Glomerular endothelial cell (primary cell): ENCODE results near the gene MYL6. TPM values are rescaled to one million over a fixed set of nuclear protein-coding genes. Genes with fewer than 3 reads are reported as not detected.
"Not testable (repeated sequence)": the region's sequence is repeated elsewhere in the genome, so short reads cannot be mapped to it uniquely, and the experiment has no call there.

ENCODE experiments used
- DNase-seq: peaks from one replicate; pipeline ENCODE4 v3.0.0-alpha.2; 2011; ENCODE audit warnings: low read depth, low spot score; ENCODE audit errors: extremely low read depth
- total RNA-seq: library from RNA; depleted of rRNA; stranded (reverse); fragments of >200 nt; gene quantifications from 2 replicates; pipeline ENCODE4 v1.2.3, GENCODE V29; 2015

Gene MYL6
- 2,948 and 3,870 TPM in 2 replicates for total RNA-seq

DNA sequence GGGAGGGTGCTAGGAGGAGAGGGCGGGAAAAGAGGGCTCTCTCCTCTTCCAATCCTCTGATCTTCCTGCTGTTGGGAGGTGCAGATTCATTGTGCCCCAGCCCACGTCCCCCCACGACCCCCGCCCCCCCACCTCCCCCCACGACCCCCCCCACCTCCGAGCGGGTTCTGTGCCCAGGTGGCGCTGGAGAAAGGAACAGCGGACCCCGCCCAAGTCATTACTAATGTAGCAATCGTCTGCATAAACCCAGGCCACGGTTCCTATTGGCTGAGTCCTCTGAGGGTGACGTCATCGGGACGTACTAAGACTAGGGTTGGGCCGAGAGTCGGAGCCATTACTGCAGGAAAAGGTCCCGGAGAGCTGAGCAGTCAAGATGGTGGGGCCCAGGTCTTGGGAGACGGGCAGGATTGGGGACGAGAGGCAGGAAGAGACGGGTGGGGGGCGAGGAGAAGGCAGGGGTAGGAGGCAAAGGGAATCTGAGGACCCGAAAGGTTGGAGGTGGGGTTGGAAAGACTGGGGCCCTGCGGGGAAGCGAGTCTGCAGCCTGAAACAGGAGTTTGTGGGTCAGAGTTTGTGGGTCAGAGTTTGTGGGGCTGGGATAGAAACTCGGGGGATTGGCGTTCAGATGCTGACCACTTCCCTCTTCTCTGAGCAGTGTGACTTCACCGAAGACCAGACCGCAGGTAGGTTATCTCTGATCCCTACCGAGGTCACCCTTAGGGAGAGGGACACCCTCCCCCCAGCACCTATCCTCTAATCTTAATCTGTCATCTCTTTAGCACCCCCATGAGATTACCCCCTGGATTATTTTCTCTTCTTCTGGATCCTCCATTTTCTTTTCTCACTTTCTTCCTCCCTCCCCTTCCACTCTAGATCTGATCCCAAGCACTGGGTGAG lies at the start of gene MYL6:
MYL6 (plus strand) TSS at position 331 of the 897 bp plus-strand sequence; CDS start at position 374, 43 bp downstream.
- peak; percentile 94 for DNase-seq

DNA sequence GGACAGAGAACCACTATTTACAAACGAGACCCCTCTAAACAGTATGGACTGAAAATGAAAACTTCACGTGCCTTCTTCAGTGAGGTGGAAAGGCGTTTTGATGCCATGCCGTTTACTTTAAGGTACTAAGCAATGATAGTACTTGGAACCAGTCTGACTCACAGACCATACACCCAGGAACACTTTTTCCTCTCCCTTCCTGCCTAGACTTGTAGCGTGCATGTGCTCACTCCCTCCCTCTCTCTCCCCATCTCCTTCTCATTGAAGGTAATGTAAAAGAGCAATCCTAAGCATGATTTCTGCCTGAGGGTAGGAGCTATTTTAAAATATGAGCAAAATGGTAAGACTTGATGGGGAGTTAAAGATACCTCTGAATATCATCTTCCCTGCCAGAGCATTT lies 47.6 kb upstream of the MYL6 start:
- no peak for DNase-seq

DNA sequence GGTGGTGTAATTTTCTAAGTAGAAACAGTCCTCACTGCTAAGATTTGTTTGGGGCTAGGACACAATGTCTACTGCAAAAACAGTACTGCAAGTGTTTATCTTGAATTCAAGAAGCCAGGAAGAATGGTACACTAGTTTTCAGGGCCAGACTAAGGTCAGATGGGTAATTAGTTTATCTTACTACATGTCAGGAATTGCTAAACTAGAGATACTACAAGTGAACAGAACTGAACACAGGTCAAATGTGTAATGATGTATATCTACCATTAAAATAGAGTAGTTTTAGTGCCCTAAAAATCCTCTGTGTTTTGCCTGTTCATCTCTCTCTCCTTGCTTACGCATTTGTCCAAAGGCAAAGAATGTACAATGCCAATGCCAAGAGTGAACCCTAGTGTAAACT lies 44.1 kb upstream of the MYL6 start:
- DNase-seq, result no peak

DNA sequence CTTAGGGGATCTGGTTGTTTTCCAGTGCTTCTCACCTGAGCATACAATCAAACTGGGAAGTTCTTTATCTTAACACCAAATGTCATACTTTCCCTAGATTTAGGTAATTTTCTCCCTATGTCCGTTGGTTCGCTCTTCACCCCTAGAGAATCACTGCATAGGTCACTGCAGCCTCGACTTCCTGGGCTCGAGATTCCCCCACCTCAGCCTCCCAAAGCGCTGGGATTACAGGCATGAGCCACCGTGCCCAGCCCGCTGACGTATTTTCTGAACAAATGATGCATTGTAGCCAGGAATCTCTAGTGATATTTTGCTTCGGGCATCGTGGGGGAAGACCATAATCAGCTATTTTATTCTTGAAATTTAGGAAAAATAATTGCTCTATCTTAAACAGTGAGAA lies 42.8 kb upstream of the MYL6 start:
- DNase-seq, result no peak

DNA sequence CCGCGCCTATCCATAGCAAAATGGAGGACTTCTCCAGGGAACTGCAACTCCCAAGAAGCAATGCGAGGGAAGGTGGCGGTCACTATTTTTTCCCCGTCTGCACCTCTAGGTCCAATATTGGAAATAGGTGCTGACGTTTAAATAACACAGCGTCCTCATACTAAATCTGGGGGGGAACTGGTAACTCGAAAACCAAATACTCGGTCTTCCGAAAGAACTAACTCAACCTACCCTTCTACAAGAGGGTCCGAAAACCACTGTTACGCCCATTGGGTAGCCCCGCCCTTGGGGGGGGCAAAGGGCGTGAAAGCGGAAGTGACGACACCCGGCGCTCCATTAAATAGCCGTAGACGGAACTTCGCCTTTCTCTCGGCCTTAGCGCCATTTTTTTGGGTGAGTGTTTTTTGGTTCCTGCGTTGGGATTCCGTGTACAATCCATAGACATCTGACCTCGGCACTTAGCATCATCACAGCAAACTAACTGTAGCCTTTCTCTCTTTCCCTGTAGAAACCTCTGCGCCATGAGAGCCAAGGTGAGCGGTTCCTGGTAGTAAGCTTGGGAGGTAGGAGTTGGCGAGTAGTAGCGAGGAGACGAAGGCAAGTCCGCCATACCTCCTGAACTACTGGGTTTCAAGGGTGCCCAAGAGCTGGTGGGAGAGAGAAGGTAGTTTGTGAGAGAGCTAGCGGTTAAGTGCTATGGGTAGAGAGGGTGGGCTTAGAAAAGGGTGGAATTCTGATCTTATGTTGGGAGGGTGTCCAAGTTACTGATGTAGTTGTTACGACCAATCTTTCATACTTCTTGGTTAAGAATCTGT lies 41.7 kb upstream of the MYL6 start, which contains the start of gene RPL41:
RPL41 (plus strand) TSS at position 367 of the 815 bp plus-strand sequence.
- peak; percentile 92 for DNase-seq

DNA sequence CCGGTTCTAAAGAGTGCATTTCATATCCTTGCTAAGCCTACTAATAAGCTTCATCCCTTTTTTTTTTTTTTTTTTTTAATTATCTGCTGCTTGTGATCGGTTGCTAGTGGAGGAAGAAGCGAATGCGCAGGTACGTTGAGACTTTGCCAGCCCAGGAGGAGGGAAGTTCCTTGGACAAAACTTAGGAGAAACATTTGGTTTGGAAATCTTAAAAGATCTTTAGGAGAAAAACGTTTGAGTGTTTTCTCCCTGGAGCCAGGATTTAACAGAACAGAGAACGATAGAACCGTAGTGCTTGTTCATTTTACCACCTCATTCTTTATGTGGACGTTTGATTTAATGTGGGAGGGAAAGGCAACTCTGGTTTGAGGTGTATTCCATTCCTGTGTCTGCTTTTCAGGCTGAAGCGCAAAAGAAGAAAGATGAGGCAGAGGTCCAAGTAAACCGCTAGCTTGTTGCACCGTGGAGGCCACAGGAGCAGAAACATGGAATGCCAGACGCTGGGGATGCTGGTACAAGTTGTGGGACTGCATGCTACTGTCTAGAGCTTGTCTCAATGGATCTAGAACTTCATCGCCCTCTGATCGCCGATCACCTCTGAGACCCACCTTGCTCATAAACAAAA lies 41.0 kb upstream of the MYL6 start:
- not testable (repeated sequence) for DNase-seq

DNA sequence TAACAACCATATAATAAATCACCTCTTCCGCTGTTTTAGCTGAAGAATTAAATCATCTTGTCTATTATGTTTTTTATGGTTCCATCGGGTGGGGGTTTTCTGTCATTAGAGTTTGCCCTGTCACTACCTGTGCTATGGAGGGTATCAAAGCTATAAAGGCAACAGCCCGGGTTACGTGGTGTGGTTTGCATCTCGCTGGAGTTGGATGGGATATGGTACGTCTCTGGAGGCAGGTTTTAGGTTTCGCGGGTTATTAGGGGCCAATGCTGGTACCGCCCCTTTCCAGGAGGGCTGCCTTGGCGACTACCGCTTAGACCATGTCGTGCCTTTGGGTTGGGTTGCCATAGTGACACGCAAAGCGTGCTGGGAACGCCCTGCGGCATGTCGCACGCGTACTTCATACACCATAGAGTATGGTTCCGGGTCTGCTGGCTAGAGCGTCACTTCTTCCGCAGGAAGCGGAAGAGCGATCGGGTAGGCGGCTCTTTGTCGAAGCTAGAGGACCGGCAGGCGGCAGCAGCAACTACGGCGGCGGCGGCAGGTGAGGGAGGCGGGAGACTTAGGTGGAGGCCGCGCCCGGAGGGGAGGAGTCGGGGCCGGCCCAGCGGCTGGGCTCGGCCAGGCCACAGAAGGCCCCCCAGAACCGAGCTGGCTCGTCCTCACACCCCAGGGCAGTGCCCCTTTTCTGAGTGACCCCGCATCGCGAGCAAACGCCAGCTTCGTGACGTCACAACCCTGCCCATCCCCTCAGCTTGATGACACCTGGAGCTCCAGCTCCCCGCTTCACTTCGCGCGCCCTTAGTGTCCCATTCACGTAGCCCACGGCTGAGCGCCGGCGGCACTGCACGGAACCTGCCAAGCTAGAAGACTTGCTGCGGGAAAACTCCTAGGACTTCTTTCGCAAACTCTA lies 40.1 kb upstream of the MYL6 start, which contains the start of gene ZC3H10:
ZC3H10 (plus strand) TSS at position 489 of the 910 bp plus-strand sequence. CDS start 2,297 bp downstream, outside the sequence.
- DNase-seq, result peak; percentile 93

DNA sequence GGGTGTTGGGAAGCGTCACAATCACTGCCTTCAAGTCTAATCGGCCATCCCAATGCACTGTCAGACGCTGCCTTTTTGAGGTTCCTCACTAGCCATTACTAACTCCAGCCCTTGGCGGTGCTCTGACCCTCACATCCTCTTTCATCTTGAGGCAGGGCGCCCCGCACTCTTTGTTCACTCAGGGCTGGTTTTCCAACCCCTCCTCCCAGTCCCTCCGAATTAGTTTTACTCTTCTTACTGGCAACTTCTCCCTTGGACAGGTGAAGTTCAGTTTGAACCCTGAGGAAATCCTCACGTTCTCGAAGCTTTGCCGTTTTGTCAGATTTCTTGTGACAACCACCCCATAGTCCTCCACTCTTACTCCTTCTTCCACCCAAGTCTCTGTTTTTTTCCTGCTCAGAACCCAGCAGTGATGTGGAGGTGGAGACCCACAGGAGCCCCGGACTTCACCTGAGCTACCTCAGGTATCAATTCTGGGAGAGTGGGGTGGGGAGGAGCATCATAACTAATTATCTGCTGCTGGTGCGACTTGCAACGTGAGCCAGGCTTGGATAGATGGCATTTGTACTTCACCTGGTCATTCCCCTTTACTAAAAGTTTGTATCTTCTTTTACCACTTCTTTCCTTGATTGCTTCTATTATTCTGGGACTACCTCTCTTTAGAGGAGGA lies 39.3 kb upstream of the MYL6 start:
- DNase-seq, result no peak

DNA sequence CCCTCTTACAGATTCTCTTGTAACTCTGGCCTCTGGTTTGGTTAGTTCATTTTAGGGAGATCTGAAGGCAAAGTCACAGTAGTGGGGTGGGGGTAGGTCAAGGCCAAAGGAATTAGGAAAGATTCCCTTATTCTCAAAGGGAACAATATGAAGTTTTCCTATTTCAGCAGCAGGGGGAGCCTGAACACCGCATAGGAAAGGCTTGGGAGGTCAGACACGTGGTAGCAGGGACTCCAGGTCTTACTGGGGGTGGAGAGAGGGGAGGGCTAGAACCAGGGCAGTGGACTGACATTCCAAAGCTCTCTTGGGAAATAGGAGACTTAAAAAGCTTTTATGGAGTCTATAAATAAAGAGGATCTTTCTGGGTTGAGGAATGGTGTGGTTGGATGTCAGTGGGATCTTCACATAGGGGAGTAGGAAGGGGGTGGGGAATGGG lies 38.8 kb upstream of the MYL6 start:
- no peak for DNase-seq

DNA sequence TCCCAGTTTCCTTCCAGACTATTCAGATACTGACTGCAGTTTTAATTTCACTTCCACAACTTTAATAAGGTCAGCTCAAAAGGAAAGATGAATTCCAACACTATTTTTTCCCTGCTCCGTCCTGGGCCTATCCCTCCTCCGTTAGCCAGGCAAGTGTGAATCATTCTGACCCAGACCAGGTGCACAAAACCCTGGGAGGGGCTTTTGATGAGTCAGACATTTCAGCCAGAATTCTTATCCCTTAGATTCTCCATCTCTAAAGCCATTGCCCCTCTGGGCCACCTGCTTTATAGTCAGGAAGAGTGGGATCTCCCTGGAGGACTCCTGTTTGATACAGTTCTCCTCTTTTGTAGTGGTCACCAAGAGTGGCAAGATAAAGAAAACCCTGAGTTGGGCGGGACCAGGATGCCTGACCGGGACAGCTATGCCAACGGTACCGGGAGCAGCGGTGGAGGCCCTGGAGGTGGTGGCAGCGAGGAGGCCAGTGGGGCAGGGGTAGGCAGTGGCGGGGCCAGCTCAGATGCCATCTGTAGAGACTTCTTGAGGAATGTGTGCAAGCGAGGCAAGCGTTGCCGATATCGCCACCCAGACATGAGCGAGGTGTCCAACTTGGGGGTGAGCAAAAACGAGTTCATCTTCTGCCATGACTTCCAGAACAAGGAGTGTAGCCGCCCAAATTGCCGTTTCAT lies 37.9 kb upstream of the MYL6 start:
- no peak for DNase-seq

DNA sequence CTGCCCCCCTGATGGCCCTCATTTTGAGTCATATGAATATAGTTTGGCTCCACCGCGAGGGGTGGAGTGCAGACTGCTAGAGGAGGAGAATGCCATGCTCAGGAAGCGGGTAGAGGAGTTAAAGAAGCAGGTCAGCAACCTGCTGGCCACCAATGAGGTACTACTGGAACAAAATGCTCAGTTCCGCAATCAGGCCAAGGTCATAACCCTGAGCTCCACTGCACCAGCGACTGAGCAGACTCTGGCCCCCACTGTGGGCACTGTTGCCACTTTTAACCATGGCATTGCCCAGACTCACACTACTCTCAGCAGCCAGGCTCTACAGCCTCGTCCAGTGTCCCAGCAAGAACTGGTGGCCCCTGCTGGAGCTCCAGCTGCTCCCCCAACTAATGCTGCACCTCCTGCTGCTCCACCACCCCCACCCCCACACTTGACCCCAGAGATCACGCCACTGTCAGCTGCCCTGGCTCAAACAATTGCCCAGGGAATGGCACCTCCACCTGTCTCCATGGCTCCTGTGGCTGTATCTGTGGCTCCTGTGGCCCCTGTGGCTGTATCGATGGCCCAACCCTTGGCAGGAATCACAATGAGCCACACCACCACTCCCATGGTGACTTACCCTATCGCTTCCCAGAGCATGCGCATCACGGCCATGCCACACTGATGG lies 36.8 kb upstream of the MYL6 start:
- DNase-seq, result no peak

DNA sequence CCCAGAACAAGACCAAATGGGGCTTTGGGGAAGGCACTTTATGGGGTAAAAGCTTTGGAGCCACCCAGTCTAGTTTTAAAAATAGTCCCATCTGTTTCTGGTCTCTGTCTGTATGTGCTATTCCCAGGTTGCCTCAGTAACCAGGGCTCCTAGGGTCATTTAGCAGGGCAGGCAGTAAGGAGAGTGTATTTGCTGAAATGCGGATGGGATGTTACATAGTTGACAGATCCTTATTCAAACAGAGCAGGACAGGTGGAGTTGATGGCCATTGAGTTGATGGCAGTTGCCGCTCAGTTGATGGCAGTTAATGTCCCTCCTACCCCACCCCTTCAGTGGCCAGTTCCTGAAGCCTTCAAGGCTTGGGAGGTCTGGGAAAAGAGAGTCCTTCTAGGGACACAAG lies 35.5 kb upstream of the MYL6 start:
- DNase-seq, result no peak

DNA sequence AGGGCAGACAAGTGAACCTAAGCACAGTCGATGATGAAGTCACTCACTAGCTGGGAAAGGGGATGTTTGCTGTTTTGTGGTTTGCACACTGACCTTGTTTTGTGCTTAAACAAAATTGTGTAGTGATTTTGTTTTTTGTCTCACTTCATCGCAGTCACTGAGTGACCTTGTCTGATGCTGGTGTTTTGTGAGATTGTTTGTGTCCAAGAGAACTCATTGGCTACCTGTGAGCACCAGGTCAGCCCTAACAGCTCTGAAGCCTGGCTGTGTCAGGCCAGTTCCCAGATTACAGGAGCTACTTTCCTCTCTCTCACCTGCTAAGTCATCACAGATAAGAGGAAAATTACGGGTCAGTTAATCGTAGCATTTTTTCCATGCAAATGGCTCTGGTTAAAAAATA lies 34.0 kb upstream of the MYL6 start:
- DNase-seq, result no peak

DNA sequence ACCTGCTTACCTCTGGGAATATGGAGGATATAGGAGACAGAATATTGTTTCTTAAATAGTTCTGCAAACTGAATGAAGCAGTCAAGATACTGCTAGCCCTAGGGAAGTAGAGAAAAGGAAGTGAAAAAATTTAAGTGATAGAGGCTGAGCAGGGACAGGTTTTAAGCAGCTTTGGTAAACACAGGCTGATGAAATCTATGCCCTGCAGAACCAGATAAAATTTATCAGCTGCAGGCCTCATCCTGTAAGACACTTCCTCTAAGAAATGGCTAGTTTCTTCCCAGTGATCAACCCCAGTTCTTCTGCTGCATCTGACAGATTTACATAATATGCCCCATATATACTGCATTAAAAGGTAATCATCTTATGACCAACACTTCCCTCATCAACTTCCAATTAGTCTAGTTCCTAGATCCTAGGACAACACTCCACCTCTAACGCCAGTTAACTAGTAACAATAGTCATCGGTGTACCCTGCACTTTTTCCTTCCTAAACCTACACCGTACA lies 31.4 kb upstream of the MYL6 start:
- no peak for DNase-seq

DNA sequence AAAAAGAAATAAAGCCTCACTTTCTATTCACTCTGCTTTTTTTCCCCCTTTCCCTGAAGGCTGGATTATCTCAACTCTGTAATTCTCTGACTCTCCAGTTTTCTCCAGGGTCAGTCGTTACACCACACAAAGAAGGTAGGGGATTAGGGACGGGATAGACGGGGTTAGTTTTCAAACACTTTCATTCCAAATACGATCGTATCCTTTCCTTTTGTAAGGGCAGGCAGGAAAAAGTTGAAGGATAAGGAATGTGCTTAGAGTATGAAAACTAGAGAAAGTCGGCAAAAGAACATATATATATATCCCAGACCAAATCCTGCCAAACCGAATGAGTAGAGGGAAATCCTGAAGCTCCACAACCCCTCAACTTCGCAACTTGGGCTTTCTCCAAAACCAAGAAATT lies 30.7 kb upstream of the MYL6 start:
- DNase-seq, result no peak

DNA sequence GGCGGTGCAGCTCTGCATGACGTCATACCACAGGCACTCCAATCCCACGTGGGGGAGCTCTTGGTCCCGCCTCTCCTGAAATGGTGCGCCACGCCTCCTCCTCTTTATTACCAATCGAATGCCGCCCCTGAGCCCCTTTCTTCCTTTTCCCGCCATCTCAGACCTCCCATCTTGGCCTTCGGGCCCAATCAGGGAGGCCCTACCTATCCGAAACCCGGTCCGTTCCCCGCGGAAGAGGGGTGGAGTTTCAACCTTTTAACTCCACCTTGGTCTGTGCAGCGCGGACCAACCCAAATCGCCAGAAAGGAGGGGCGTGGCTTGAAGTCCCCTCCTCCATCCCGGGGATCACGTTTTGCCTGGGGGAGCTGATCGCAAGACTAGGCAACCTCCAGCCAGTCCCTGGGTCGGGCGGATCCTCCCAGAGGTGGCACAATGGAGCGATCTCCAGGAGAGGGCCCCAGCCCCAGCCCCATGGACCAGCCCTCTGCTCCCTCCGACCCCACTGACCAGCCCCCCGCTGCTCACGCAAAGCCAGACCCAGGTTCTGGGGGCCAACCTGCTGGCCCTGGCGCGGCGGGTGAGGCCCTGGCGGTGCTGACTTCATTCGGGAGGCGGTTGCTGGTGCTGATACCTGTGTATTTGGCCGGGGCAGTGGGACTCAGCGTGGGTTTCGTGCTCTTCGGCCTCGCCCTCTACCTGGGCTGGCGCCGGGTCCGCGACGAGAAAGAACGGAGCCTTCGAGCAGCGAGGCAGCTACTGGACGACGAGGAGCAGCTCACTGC lies 30.1 kb upstream of the MYL6 start, which contains the start of gene ESYT1:
ESYT1 (plus strand) TSS at position 380 of the 782 bp plus-strand sequence; CDS start at position 433, 53 bp downstream.
- peak; percentile 99 for DNase-seq

DNA sequence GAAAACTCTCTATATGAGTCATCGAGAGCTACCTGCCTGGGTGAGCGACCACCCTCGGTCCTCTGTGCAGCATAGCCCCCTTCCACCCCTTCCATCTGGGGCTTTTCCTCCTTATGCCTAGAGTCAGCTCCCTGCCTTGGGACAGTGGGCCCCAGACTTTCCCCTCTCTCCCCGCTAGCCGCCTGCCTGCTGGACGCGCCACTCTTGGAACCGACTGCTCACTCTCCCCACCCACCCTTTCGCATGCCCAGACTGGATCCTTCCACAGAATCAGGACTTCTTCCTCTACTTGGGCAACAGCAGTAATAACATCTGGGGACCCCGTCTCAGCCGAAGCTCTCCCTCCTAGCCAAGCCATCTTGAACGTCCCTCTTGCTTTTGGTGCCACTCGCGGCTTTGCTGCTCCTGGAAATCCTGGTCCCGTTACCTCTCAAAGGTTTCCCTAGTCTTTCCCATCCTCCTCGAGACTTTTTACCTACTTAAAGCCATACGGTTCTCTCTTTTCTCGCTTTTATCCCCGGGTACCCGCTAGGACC lies 29.4 kb upstream of the MYL6 start:
- no peak for DNase-seq
